ENCODE data around the gene PEPD.

- TF ChIP-seq, protein P1, sequence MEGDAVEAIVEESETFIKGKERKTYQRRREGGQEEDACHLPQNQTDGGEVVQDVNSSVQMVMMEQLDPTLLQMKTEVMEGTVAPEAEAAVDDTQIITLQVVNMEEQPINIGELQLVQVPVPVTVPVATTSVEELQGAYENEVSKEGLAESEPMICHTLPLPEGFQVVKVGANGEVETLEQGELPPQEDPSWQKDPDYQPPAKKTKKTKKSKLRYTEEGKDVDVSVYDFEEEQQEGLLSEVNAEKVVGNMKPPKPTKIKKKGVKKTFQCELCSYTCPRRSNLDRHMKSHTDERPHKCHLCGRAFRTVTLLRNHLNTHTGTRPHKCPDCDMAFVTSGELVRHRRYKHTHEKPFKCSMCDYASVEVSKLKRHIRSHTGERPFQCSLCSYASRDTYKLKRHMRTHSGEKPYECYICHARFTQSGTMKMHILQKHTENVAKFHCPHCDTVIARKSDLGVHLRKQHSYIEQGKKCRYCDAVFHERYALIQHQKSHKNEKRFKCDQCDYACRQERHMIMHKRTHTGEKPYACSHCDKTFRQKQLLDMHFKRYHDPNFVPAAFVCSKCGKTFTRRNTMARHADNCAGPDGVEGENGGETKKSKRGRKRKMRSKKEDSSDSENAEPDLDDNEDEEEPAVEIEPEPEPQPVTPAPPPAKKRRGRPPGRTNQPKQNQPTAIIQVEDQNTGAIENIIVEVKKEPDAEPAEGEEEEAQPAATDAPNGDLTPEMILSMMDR (IDR thresholded peaks at IDR 0.05; ENCODE audit: low read depth, low read length, missing input control), result no peak
- TF ChIP-seq, protein P2, sequence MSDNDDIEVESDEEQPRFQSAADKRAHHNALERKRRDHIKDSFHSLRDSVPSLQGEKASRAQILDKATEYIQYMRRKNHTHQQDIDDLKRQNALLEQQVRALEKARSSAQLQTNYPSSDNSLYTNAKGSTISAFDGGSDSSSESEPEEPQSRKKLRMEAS (IDR thresholded peaks at IDR 0.05), result no peak
- TF ChIP-seq, protein P3, sequence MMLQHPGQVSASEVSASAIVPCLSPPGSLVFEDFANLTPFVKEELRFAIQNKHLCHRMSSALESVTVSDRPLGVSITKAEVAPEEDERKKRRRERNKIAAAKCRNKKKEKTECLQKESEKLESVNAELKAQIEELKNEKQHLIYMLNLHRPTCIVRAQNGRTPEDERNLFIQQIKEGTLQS (IDR thresholded peaks at IDR 0.05), result no peak
- TF ChIP-seq RAD21 (IDR thresholded peaks at IDR 0.05) (no peak), YY1 (IDR thresholded peaks at IDR 0.05) (no peak), GABPA (IDR thresholded peaks at IDR 0.05 in 1 of 2, conservative IDR thresholded peaks at IDR 0.05 in 1 of 2) (no peak)
Measured at GRCh38 chr19:33440241-33440640, 81.3 kb downstream of the PEPD start.

Measured in liver (tissue), 3 donors.